ENCODE data around the gene ENTHD1.

Gene ENTHD1

GRCh38 chr22:39724390-39724789 lies 169.2 kb downstream of the ENTHD1 start:
- Histone ChIP-seq H3F3A (ENCODE audit: insufficient read depth) (no peaks in the 10 kb centered on the region), H3K9me3 (ENCODE audit: insufficient read depth, low read length) (no peaks in the 10 kb centered on the region), H3K79me2 (ENCODE audit: insufficient read depth, low read length) (no peaks in the 10 kb centered on the region), H3K27ac (ENCODE audit: low read depth, low read length) (no peak overlapping the region), H3K36me3 (ENCODE audit: low read length) (no peaks in the 10 kb centered on the region), H3K4me2 (ENCODE audit: low read depth, low read length, poor library complexity, severe bottlenecking) (no peak overlapping the region), H4K20me1 (ENCODE audit: low read depth, low read length) (no peaks in the 10 kb centered on the region), H3K4me3 (ENCODE audit: insufficient read depth, low read length, poor library complexity, severe bottlenecking) (no peak overlapping the region), H2AFZ (ENCODE audit: low read depth, low read length, severe bottlenecking) (no peak overlapping the region), H3K9me2 (replicated peaks; ENCODE audit: insufficient read depth, low read length) (no peaks in the 10 kb centered on the region), H3K9ac (ENCODE audit: low read length) (no peak overlapping the region), H3K27me3 (ENCODE audit: low read length) (no peaks in the 10 kb centered on the region)
- no peak for TF ChIP-seq EZH2phosphoT487 (conservative IDR thresholded peaks at IDR 0.05; ENCODE audit: low read length)
- no peak for TF ChIP-seq CTCF (IDR thresholded peaks at IDR 0.05; ENCODE audit: insufficient read depth, low read length, poor library complexity, severe bottlenecking)

GRCh38 chr22:39723899-39724351 lies 169.6 kb downstream of the ENTHD1 start:
- no peaks in the 10 kb centered on the region for H3F3A ChIP-seq (ENCODE audit: insufficient read depth)
- H3K4me3 ChIP-seq (ENCODE audit: insufficient read depth, low read length, poor library complexity, severe bottlenecking), result no peak overlapping the region
- no peak overlapping the region for H3K9ac ChIP-seq (ENCODE audit: low read length)
- H3K27ac ChIP-seq (ENCODE audit: low read depth, low read length), result no peak overlapping the region
- H3K36me3 ChIP-seq (ENCODE audit: low read length), result no peaks in the 10 kb centered on the region
- no peaks in the 10 kb centered on the region for H3K9me3 ChIP-seq (ENCODE audit: insufficient read depth, low read length)
- H3K9me2 ChIP-seq (replicated peaks; ENCODE audit: insufficient read depth, low read length), result no peaks in the 10 kb centered on the region
- H4K20me1 ChIP-seq (ENCODE audit: low read depth, low read length), result no peaks in the 10 kb centered on the region
- no peak overlapping the region for H2AFZ ChIP-seq (ENCODE audit: low read depth, low read length, severe bottlenecking)
- TF ChIP-seq EZH2phosphoT487 (conservative IDR thresholded peaks at IDR 0.05; ENCODE audit: low read length) (no peak), CTCF (IDR thresholded peaks at IDR 0.05; ENCODE audit: insufficient read depth, low read length, poor library complexity, severe bottlenecking) (no peak)
- no peak overlapping the region for H3K4me2 ChIP-seq (ENCODE audit: low read depth, low read length, poor library complexity, severe bottlenecking)
- H3K27me3 ChIP-seq (ENCODE audit: low read length), result no peaks in the 10 kb centered on the region
- no peaks in the 10 kb centered on the region for H3K79me2 ChIP-seq (ENCODE audit: insufficient read depth, low read length)

GRCh38 chr22:39723463-39723862 lies 170.1 kb downstream of the ENTHD1 start:
- H3K79me2 ChIP-seq (ENCODE audit: insufficient read depth, low read length), result no peaks in the 10 kb centered on the region
- H3K4me3 ChIP-seq (ENCODE audit: insufficient read depth, low read length, poor library complexity, severe bottlenecking), result no peak overlapping the region
- H3K4me2 ChIP-seq (ENCODE audit: low read depth, low read length, poor library complexity, severe bottlenecking), result no peak overlapping the region
- H4K20me1 ChIP-seq (ENCODE audit: low read depth, low read length), result no peaks in the 10 kb centered on the region
- no peaks in the 10 kb centered on the region for H3K9me3 ChIP-seq (ENCODE audit: insufficient read depth, low read length)
- H3K36me3 ChIP-seq (ENCODE audit: low read length), result no peaks in the 10 kb centered on the region
- no peak overlapping the region for H2AFZ ChIP-seq (ENCODE audit: low read depth, low read length, severe bottlenecking)
- no peaks in the 10 kb centered on the region for H3F3A ChIP-seq (ENCODE audit: insufficient read depth)
- no peaks in the 10 kb centered on the region for H3K9me2 ChIP-seq (replicated peaks; ENCODE audit: insufficient read depth, low read length)
- no peak overlapping the region for H3K9ac ChIP-seq (ENCODE audit: low read length)
- TF ChIP-seq CTCF (IDR thresholded peaks at IDR 0.05; ENCODE audit: insufficient read depth, low read length, poor library complexity, severe bottlenecking), result no peak
- TF ChIP-seq EZH2phosphoT487 (conservative IDR thresholded peaks at IDR 0.05; ENCODE audit: low read length), result no peak
- no peak overlapping the region for H3K27ac ChIP-seq (ENCODE audit: low read depth, low read length)
- H3K27me3 ChIP-seq (ENCODE audit: low read length), result no peaks in the 10 kb centered on the region

Measured in SU-DHL-6 (cell line).